GM19043 (cell line): Measurements from ENCODE around the gene VCAN.

Experiments
- ATAC-seq: cut with Tn5 transposase; IDR thresholded peaks from one replicate; pipeline ENCODE4 v1.9.1; 2021; ENCODE audit warnings: low read depth; ENCODE audit not compliant: unreplicated experiment

Gene VCAN

GRCh38 chr5:83527722-83528438 is 56.3 kb downstream of the VCAN start:
- ATAC-seq = no peak

- no peak for ATAC-seq
Measured at GRCh38 chr5:83528439-83528769, 56.9 kb downstream of the VCAN start.

GRCh38 chr5:83530193-83530592 is 58.6 kb downstream of the VCAN start:
- ATAC-seq = no peak

GRCh38 chr5:83531661-83532060 is 60.1 kb downstream of the VCAN start:
- ATAC-seq = no peak

GRCh38 chr5:83538786-83539462 is 67.4 kb downstream of the VCAN start:
- peak; percentile 87 for ATAC-seq

GRCh38 chr5:83539463-83539790 is 67.9 kb downstream of the VCAN start:
- ATAC-seq = no peak

GRCh38 chr5:83540105-83540504 is 68.6 kb downstream of the VCAN start:
- no peak for ATAC-seq

GRCh38 chr5:83540783-83541182 is 69.2 kb downstream of the VCAN start:
- no peak for ATAC-seq

- no peak for ATAC-seq
Measured at GRCh38 chr5:83542839-83543238, 71.3 kb downstream of the VCAN start.

GRCh38 chr5:83543898-83544297 is 72.4 kb downstream of the VCAN start:
- no peak for ATAC-seq

GRCh38 chr5:83547161-83547560 is 75.6 kb downstream of the VCAN start:
- ATAC-seq = no peak

GRCh38 chr5:83547889-83548288 is 76.3 kb downstream of the VCAN start:
- no peak for ATAC-seq

GRCh38 chr5:83548581-83548980 is 77.0 kb downstream of the VCAN start:
- ATAC-seq = no peak

GRCh38 chr5:83549076-83549475 is 77.5 kb downstream of the VCAN start:
- ATAC-seq = no peak

- ATAC-seq = no peak
Measured at GRCh38 chr5:83549674-83550073, 78.1 kb downstream of the VCAN start.

GRCh38 chr5:83551821-83552220 is 80.3 kb downstream of the VCAN start:
- ATAC-seq = no peak

- ATAC-seq = no peak
Measured at GRCh38 chr5:83552275-83552674, 80.7 kb downstream of the VCAN start.

GRCh38 chr5:83553000-83553486 is 81.5 kb downstream of the VCAN start:
- ATAC-seq = no peak

GRCh38 chr5:83554133-83554532 is 82.6 kb downstream of the VCAN start:
- no peak for ATAC-seq

- ATAC-seq = no peak
Measured at GRCh38 chr5:83554686-83555085, 83.1 kb downstream of the VCAN start.

- ATAC-seq = no peak
Measured at GRCh38 chr5:83555263-83555662, 83.7 kb downstream of the VCAN start.

GRCh38 chr5:83556190-83556589 is 84.6 kb downstream of the VCAN start:
- peak; percentile 74 for ATAC-seq
